Stimulated activated CD4-positive, alpha-beta T cell treated with anti-CD3 and anti-CD28 coated beads, Interleukin-12 subunit alpha, Interleukin-12 subunit beta, amount 100 ng/mL, for 24 hours (primary cell): ENCODE data around the gene DAZAP2.
"Not testable (repeated sequence)": the region's sequence is repeated elsewhere in the genome, so short reads cannot be mapped to it uniquely, and the experiment has no call there.

Experiments used
- DNase-seq, 2 experiments: peaks; one replicate each; pipeline ENCODE4 v3.0.0-alpha.2; 2020; ENCODE audit warnings: low read depth in 2 of 2

DAZAP2 gene

GRCh38 chr12:51217133-51217967 is 21.3 kb upstream of the DAZAP2 start:
- peak in 1 of 2 experiments; percentile 31 for DNase-seq

- DNase-seq: peak; percentile 43
Observed at GRCh38 chr12:51217968-51218606, 20.5 kb upstream of the DAZAP2 start, which contains the start of gene POU6F1. TSS of gene POU6F1 (minus strand) at chr12:51218062. CDS start at chr12:51206836, 11,226 bp downstream.

DNA sequence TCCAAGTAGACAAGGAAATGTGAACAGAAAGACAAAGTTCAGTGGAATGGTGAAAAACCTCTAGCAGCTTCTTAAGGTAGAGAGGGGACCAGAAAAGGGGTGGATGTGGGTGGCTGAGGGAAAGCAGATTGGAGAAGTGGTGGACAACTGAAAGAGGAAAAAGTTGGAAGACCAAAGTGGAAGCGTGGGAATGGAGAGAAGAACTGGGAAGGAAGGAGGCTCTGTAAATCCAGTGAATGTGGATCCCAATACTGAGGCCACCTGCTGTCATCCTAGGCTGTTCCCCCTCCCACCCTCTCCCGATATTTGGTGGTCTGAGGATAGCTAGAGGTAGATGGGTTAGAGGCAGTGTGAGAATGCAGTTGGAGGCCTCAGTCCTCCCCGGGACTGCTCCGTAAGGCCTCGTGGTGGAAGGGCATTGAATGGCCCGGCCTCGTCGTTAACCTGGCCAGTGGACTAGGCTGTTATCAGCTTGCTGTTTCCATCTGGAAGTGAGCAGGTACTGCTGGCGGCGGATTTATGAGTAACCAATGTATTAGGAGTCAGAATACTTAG is 19.9 kb upstream of the DAZAP2 start:
- DNase-seq: no peak

- DNase-seq: no peak
Observed at GRCh38 chr12:51219322-51219721, 19.3 kb upstream of the DAZAP2 start.

GRCh38 chr12:51219857-51220256 is 18.8 kb upstream of the DAZAP2 start:
- DNase-seq: not testable (repeated sequence)

DNA sequence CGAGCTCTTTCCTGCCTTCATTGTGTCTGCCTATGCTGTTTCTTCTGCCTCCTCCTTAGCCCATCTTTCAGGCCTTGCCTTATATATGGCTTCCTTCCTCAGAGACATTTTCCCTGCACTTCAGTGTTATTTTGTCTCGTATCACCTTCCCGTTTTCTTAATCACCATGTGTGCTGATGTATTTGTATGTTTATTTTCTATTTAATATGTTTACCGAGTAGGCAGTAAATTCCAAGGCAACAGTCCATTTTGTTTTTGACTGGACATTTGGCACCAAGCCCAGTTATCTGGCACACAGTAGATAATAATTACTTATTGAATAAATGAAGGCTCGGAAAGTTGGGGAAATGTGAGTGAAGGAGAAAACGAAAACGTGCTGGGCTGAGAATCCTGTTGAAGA is 16.2 kb upstream of the DAZAP2 start:
- no peak for DNase-seq

GRCh38 chr12:51224625-51225024 is 14.0 kb upstream of the DAZAP2 start:
- DNase-seq: no peak

- no peak for DNase-seq
Observed at GRCh38 chr12:51225234-51225633, 13.4 kb upstream of the DAZAP2 start.

DNA sequence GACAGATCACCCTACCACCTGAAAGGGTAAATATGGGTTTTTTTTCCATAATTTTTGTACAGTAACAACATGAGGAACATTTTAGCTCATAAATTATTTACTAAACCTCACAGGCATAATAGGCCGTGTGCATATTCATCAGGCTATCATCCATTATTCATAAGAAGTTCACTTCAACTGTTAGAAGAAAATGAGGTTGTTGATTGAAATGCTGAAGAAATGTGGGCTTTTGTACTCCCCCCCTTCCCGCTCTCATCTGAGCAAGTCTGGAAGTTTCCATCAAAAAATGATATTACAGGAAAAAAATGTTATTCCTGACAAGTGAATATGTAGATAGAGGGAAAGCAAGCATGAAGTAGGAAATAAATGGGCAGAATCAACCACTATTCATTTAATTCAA is 12.9 kb upstream of the DAZAP2 start:
- no peak for DNase-seq

GRCh38 chr12:51227112-51227511 is 11.5 kb upstream of the DAZAP2 start:
- not testable (repeated sequence) for DNase-seq

DNA sequence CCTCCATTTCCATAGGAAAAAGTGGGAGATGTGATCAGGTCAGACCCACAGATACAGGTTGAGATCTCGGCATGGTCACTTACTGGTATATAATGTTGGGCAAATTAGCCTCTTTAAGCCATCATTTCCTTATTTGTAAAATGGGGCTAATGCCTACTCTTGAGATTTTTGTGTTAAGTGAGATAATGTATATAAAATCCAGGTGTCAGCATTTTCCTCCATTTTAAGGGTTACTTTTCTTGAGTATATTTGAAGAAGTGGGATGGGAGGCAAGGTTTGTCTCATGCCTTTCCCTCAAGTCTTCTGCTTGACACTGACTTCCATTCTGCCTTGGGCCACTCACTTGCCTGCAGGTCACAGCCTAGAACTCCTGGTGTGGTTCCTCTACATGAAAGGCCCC is 10.7 kb upstream of the DAZAP2 start:
- no peak for DNase-seq

DNA sequence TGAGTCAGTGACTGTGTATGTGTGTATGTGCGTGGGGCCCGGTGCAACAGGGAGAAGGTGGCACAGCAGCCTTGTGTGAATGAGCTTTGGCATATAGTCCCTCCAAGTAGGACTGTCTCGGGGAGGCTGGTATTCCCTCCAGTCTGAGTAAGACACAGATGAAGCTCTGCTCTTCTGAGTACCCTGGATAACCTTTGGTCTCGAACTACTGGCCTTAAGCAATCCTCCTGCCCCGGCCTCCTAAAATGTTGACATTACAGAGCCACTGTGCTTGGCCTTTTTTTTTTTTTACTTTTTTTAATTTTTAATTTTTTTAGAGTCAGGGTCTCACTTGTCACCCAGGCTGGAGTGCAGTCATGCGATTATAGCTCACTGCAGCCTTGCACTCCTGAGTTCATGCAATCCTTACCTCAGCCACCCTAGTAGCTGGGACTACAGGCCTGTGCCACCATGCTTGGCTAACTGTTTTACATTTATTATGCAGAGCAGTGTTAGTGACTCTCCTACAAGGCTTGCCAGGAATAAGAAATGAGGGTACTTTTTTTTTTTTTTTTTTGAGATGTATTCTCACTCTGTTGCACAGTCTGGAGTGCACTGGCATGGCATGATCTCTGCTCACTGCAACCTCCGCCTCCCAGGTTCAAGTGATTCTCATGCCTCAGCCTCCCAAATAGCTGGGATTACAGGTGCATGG is 9.4 kb upstream of the DAZAP2 start:
- DNase-seq: no peak

DNA sequence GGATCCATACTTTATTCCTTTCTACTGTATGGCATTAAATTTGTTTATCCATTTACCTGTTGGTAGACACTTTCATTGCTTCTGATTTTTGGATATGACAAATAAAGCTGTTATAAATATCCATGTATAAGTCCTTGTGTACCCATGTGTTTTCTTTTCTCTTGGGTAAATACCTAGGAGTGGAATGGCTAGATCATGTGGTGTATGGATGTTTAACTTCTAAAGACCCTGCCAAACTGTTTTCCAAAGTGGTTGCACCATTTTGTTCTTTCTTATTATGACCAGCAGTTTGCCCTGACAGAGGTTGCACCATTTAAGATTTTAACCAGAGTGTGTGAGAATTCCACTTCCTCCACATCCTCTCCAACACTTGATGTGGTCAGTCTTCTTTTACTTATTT is 6.0 kb upstream of the DAZAP2 start:
- no peak for DNase-seq

GRCh38 chr12:51234530-51234929 is 4.1 kb upstream of the DAZAP2 start:
- no peak for DNase-seq

GRCh38 chr12:51238037-51238509 is 553 bp upstream of the DAZAP2 start:
- DNase-seq: no peak

- no peak for DNase-seq
Observed at GRCh38 chr12:51240971-51241370, 2.3 kb downstream of the DAZAP2 start.

DNA sequence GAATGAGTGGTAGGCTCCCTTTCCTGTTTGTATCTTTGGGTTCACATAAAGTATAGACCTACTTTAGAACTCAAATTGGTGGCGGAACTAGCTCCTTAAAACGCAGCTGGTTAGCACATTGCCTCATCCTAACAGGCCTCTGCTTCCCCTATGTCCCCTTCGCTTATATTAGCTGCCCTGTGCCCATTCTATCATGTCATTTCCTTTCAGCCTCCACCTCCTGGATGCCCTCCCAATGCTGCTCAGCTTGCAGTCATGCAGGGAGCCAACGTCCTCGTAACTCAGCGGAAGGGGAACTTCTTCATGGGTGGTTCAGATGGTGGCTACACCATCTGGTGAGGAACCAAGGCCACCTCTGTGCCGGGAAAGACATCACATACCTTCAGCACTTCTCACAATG is 3.5 kb downstream of the DAZAP2 start:
- DNase-seq: no peak

GRCh38 chr12:51242876-51243275 is 4.2 kb downstream of the DAZAP2 start:
- no peak for DNase-seq

DNA sequence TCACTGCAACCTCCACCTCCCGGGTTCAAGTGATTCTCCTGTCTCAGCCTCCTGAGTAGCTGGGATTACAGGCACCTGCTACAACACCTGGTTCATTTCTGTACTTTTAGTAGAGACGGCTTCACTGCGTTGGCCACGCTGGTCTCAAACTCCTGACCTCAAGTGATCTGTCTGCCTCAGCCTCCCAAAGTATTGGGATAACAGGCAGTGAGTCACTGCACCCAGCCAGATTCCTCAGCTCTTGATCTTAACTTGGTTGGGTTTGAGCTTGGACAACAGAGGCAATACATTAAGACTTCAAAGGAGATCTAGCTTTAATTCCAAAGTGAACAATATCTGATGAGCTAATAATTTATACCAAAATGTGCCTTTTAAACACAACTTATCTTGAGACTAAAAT is 5.6 kb downstream of the DAZAP2 start:
- DNase-seq: no peak

GRCh38 chr12:51245476-51246253 is 7.0 kb downstream of the DAZAP2 start:
- no peak for DNase-seq

DNA sequence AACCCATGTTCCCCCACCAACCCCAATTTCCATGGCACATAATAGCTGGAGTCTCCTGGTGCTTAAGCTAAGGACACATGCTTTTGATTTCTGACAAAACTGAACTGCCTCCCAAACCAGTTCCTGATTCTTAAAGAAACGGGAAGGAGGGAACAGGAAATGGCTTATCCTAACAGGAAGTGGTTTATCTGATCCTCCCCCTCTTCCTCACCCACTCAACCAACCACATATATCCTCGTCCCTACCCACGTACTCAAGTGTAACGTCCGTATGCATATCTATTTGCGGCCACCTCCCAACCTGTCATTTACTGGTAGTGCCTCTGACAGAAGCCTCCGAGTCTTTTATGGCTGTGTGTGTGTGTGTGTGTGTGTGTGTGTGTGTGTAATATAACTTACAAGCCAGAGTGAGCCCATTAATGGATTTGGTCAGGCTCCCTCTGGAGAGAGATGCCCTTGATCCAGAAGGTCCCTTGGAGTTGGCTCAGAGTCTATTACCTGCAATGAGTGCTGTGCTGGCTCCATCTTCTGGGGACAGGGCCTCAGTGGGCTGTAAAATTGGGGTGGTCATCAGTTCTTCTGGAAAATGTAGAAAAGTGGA is 7.7 kb downstream of the DAZAP2 start:
- DNase-seq: no peak
